SK-N-MC (cell line): ENCODE measurements around the gene FRMD3.

Experiments
- EZH2 ChIP-seq: fragments of 200-600 bp; sonication (generic); IDR thresholded peaks from one replicate; pipeline ENCODE4 v1.6.1; 2017; ENCODE audit warnings: antibody characterized with exemption
- POLR2AphosphoS5 ChIP-seq: IDR thresholded peaks from 2 replicates; pipeline ENCODE4 v1.6.1; 2012; ENCODE audit warnings: mild to moderate bottlenecking, low read depth, low read length, borderline replicate concordance

- no peak for TF ChIP-seq EZH2
- no peak for TF ChIP-seq POLR2AphosphoS5
Measured at GRCh38 chr9:83257937-83258891, 280.0 kb downstream of the FRMD3 start.
